PC-9 (cell line): Measurements from ENCODE around the gene RGS6.

Experiments used
- CTCF ChIP-seq: fragments of 200-600 bp; sonication (generic); conservative IDR thresholded peaks from 2 replicates; pipeline ENCODE4 v1.6.1; 2017; ENCODE audit warnings: mixed run types, antibody characterized with exemption, mild to moderate bottlenecking, moderate library complexity
- EZH2 ChIP-seq: fragments of 200-600 bp; sonication (generic); IDR thresholded peaks from 2 replicates; pipeline ENCODE4 v1.8.0; 2017; ENCODE audit warnings: antibody characterized with exemption, low read depth

GRCh38 chr14:72543341-72543740 is 611.1 kb downstream of the RGS6 start:
- TF ChIP-seq CTCF, result no peak
- TF ChIP-seq EZH2, result no peak
